ENCODE results near the gene EMID1.

DNA sequence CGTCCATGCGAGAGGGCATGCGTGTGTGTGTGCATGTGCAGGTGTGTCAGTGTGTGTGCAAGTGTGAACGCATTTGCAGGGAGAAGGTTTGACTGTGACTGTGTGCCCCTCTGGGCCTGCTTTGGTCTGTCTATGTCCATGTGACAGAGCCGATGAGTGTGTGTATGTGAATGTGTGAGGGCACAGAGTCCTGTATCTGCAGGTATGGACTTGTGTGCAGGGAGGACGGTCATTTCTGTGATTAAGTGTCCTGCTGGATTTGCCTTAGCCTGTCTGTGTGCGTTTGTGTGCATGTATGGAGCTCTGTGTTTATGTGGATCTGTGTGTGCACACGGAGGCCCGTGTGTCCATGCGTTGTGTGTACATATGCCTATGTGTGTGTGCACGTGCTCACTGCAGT lies 5.4 kb downstream of the EMID1 start:
- TF ChIP-seq, protein P1, sequence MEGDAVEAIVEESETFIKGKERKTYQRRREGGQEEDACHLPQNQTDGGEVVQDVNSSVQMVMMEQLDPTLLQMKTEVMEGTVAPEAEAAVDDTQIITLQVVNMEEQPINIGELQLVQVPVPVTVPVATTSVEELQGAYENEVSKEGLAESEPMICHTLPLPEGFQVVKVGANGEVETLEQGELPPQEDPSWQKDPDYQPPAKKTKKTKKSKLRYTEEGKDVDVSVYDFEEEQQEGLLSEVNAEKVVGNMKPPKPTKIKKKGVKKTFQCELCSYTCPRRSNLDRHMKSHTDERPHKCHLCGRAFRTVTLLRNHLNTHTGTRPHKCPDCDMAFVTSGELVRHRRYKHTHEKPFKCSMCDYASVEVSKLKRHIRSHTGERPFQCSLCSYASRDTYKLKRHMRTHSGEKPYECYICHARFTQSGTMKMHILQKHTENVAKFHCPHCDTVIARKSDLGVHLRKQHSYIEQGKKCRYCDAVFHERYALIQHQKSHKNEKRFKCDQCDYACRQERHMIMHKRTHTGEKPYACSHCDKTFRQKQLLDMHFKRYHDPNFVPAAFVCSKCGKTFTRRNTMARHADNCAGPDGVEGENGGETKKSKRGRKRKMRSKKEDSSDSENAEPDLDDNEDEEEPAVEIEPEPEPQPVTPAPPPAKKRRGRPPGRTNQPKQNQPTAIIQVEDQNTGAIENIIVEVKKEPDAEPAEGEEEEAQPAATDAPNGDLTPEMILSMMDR (IDR thresholded peaks at IDR 0.05; ENCODE audit: poor library complexity) = no peak
- TF ChIP-seq EZH2phosphoT487 (IDR thresholded peaks at IDR 0.05; ENCODE audit: low read depth, severe bottlenecking, unreplicated experiment) = no peak

All from hepatocyte (in vitro differentiated cells).